Kidney (tissue), 14 donors: ENCODE data around the gene MEGF10. TPM values are rescaled to one million over a fixed set of nuclear protein-coding genes. Genes with fewer than 3 reads are reported as not detected.

Experiments used
- DNase-seq, 5 donors: peaks; one replicate each; pipeline ENCODE4 v3.0.0-alpha.2; 2013 to 2020
- FAIRE-seq: peaks from 2 replicates; lab custom pipeline; 2012; peaks lifted over from hg19 to GRCh38; lab: Jason Lieb, UNC
- H3K27ac ChIP-seq, 2 donors: one replicate each; pipeline ENCODE4 v1.7.0; 2013; ENCODE audit warnings: low read depth in 2 of 2, low read length in 2 of 2, inconsistent platforms in 1 of 2
- H3K27me3 ChIP-seq: one replicate; pipeline ENCODE4 v1.7.1; 2013; ENCODE audit warnings: low read length, inconsistent platforms; ENCODE audit not compliant: control insufficient read depth, insufficient read depth
- H3K36me3 ChIP-seq, 3 donors: one replicate each; pipeline versions ENCODE4 v1.7.0 to v1.7.1; 2013; ENCODE audit warnings: low read length in 3 of 3, control low read depth in 1 of 3, inconsistent platforms in 1 of 3; ENCODE audit not compliant: insufficient read depth in 3 of 3, control insufficient read depth in 2 of 3
- H3K4me1 ChIP-seq, 3 donors: one replicate each; pipeline versions ENCODE4 v1.7.0 to v1.7.1; 2013; ENCODE audit warnings: low read length in 3 of 3, inconsistent platforms in 1 of 3, low read depth in 1 of 3; ENCODE audit not compliant: control insufficient read depth in 2 of 3, insufficient read depth in 2 of 3
- H3K4me3 ChIP-seq, 3 donors: one replicate each; pipeline versions ENCODE4 v1.7.0 to v1.8.1; 2013; ENCODE audit warnings: low read length in 3 of 3, control low read depth in 1 of 3, inconsistent platforms in 1 of 3
- H3K9ac ChIP-seq, 3 donors: one replicate each; pipeline versions ENCODE4 v1.7.0 to v1.7.1; 2013; ENCODE audit warnings: low read length in 3 of 3, control low read depth in 1 of 3, inconsistent platforms in 1 of 3
- H3K9me3 ChIP-seq, 3 donors: one replicate each; pipeline versions ENCODE4 v1.7.0 to v1.7.1; 2013; ENCODE audit warnings: low read length in 3 of 3, control low read depth in 1 of 3, inconsistent platforms in 1 of 3; ENCODE audit not compliant: control insufficient read depth in 2 of 3, insufficient read depth in 1 of 3
- intact Hi-C: fragments of 100-400 bp; cut with DNase I; formaldehyde crosslinking; loops from one replicate; pipeline ENCODE4 v1.11.1; 2022
- polyA plus RNA-seq: library from polyadenylated mRNA; stranded (reverse); fragments of 350-450 nt; fragmentation: Illumina TruSeq; extraction: RNeasy Lipid Tissue Mini Kit (QIAGEN cat#74804); gene quantifications from one replicate; pipeline ENCODE4 v1.2.3, GENCODE V29; 2014; ENCODE audit warnings: low read depth, low replicate concordance; ENCODE audit not compliant: insufficient read depth
- total RNA-seq: library from RNA; stranded (reverse); fragmentation: NEBNext Ultra II Directional; extraction: Animal tissue kit (Norgen Biotek cat#: 25700); gene quantifications from one replicate; pipeline ENCODE4 v1.2.1, GENCODE V29; 2021
- TF ChIP-seq, protein P1 (sequence below): IDR thresholded peaks from 3 replicates; pipeline ENCODE4 v1.5.1; 2012; ENCODE audit warnings: mild to moderate bottlenecking, moderate library complexity, borderline replicate concordance; ENCODE audit not compliant: insufficient read depth; ENCODE audit errors: extremely low read depth
- donor health status: control.
- donor health status: control.
- donor health status: control.
- donor health status: control.
- donor health status: control.
- donor health status: DM: yes; HTN: yes; CAD: no.
- donor health status: Normal renal cell carcinoma (clear cell type).

Gene MEGF10
- total and polyA plus RNA-seq, 2 donors from 2014 or later = 0.09 to 0.25 TPM

DNA sequence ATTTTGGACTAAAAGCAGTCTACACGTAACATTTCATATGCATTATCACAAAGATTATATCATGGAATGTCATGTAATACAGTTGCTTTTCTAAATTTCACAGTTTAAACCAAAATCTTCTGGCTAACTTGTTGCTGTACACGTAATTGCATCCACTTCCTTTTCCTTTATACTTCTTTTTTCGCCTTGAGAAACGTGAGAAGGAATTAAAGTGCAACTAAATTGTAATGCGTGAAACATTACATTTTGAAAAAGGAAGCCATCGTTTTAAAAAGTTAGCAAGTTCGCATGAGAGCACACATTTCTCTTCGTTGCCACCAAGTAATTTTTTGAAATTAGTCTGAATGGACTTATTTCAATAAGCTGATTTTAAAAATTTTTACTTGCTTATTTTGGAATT is 80.0 kb downstream of the MEGF10 start:
- Histone ChIP-seq H3K27me3 (no peaks in the 10 kb centered on the region), H3K27ac (no peak overlapping the region), H3K36me3 (no peaks in the 10 kb centered on the region), H3K9ac (no peak overlapping the region), H3K4me3 (no peak overlapping the region), H3K4me1 (no peaks in the 10 kb centered on the region), H3K9me3 (no peaks in the 10 kb centered on the region)
- intact Hi-C loops = no loop called here
- no peak for DNase-seq
- TF ChIP-seq, protein P1, sequence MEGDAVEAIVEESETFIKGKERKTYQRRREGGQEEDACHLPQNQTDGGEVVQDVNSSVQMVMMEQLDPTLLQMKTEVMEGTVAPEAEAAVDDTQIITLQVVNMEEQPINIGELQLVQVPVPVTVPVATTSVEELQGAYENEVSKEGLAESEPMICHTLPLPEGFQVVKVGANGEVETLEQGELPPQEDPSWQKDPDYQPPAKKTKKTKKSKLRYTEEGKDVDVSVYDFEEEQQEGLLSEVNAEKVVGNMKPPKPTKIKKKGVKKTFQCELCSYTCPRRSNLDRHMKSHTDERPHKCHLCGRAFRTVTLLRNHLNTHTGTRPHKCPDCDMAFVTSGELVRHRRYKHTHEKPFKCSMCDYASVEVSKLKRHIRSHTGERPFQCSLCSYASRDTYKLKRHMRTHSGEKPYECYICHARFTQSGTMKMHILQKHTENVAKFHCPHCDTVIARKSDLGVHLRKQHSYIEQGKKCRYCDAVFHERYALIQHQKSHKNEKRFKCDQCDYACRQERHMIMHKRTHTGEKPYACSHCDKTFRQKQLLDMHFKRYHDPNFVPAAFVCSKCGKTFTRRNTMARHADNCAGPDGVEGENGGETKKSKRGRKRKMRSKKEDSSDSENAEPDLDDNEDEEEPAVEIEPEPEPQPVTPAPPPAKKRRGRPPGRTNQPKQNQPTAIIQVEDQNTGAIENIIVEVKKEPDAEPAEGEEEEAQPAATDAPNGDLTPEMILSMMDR = no peak
- no peak for FAIRE-seq

DNA sequence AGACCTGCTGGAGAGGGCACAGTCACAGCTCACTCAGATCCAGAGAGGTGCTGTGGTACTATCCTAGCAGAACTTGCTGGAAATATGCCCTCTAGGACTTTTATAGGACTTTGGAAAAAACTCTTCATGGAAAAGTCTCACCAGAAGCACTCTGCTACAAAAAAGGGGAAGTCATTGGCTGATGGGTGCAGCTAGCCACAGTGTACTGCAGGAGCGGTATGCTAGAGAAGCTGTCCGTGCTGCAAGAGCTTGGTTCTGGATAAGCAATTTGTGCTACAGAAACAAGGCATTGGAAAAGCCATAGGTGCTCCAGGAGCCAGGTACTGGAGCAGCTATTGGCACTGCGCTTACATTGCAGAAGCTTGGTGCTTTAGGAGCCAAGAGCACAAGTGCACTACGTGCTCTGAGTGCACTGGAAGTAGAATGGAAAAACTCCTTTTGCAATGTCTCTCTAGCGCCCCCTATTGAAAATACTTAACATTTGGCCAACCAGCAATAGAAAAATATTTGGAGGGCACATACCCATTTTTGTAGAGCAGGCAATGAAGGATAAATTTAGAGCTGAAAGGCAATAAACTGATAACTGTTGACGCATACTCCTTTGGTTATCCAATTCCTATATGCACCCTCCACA is 83.4 kb downstream of the MEGF10 start:
- Histone ChIP-seq H3K4me3 (no peak overlapping the region), H3K9me3 (no peaks in the 10 kb centered on the region), H3K4me1 (no peaks in the 10 kb centered on the region), H3K36me3 (no peaks in the 10 kb centered on the region), H3K27me3 (no peaks in the 10 kb centered on the region), H3K9ac (no peak overlapping the region), H3K27ac (no peak overlapping the region)
- no peak for FAIRE-seq
- DNase-seq = no peak
- TF ChIP-seq, protein P1 = no peak
- intact Hi-C loops = no loop called here

DNA sequence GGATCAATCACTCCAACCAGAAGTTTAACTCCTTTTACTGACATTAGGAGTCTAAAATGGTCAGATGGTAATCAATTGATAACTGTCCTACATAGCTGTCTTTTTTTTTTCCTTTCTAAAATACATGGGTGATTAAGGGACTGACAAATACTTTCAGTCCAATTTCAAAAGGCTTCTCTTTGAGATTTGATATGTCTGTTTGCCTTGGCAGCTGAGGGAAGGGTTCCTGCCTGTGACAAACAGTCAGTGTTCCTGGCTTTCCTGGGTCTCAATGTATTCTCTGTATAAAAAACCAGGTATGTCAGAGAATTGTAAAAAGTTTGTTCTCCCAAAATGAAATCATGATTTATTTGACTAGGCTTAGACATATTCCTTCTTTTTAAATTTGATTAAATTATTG is 84.5 kb downstream of the MEGF10 start:
- Histone ChIP-seq H3K27me3 (no peaks in the 10 kb centered on the region), H3K27ac (no peak overlapping the region), H3K4me1 (no peaks in the 10 kb centered on the region), H3K36me3 (no peaks in the 10 kb centered on the region), H3K9me3 (no peaks in the 10 kb centered on the region), H3K4me3 (no peak overlapping the region), H3K9ac (no peak overlapping the region)
- intact Hi-C loops = no loop called here
- FAIRE-seq = no peak
- DNase-seq = no peak
- TF ChIP-seq, protein P1 = no peak
